IPS-15b (cell line): ENCODE measurements around the gene ERRFI1.
A peak's percentile ranks its signal among the peaks of the same experiment; 100 is the strongest.
"Not testable (repeated sequence)": the region's sequence is repeated elsewhere in the genome, so short reads cannot be mapped to it uniquely, and the experiment has no call there.

Experiments used
- H3K27me3 ChIP-seq: one replicate; pipeline ENCODE4 v1.6.1; 2013; ENCODE audit warnings: low read length; ENCODE audit not compliant: control insufficient read depth, insufficient read depth
- H3K36me3 ChIP-seq: one replicate; pipeline ENCODE4 v1.6.1; 2013; ENCODE audit warnings: low read length; ENCODE audit not compliant: control insufficient read depth, insufficient read depth
- H3K4me1 ChIP-seq: one replicate; pipeline ENCODE4 v1.6.1; 2013; ENCODE audit warnings: mild to moderate bottlenecking, low read length; ENCODE audit not compliant: control insufficient read depth, insufficient read depth
- H3K4me3 ChIP-seq: one replicate; pipeline ENCODE4 v1.5.1; 2013; ENCODE audit warnings: low read depth, low read length
- H3K9ac ChIP-seq: one replicate; pipeline ENCODE4 v1.6.1; 2013; ENCODE audit warnings: low read depth, mild to moderate bottlenecking, low read length
- H3K9me3 ChIP-seq: one replicate; pipeline ENCODE4 v1.6.1; 2013; ENCODE audit warnings: mild to moderate bottlenecking, low read length; ENCODE audit not compliant: control insufficient read depth, insufficient read depth

Gene ERRFI1

DNA sequence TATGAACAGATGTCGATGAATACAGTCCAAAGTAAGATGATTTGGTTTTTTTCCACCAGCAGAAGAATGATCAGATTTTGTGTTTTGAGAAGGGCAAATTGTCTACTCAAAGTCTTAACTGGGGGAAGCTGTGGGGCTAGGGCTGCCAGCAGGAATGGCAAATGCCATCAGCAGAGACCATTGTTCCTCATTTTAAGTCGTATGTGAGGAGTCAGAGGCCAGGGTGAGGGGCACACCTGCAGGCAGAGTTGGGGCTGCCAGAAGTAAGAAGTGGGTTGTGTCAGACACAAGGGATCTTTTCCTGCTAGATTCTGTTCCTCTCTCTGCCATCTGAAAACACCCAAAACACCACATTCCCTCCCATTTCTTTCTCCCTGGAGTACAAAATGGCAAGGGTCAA lies 55.9 kb downstream of the ERRFI1 start:
- Histone ChIP-seq H3K36me3 (peaks cover 33% of the 10 kb centered on the region), H3K4me1 (no peaks in the 10 kb centered on the region), H3K9ac (no peak overlapping the region), H3K4me3 (no peak overlapping the region), H3K27me3 (no peaks in the 10 kb centered on the region), H3K9me3 (no peaks in the 10 kb centered on the region)

DNA sequence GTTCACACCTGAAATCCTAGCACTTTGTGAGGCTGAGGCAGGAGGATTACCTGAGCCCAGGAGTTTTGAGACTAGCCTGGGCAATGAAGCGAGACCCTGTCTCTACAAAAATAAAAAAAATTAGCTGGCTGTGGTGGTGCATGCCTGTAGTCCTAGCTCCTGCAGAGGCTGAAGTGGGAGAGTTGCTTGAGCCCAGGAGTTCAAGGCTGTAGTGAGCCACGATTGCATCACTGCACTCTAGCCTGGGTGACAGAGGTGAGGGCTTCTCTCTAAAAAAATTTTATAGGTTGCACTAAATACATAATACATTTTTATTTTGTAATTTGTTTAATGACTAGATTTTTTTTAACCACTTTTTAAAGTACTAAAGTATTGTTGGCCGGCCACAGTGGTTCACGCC lies 58.5 kb downstream of the ERRFI1 start:
- no peak overlapping the region for H3K9ac ChIP-seq
- no peaks in the 10 kb centered on the region for H3K27me3 ChIP-seq
- H3K9me3 ChIP-seq: no peaks in the 10 kb centered on the region
- no peaks in the 10 kb centered on the region for H3K4me1 ChIP-seq
- peaks cover 41% of the 10 kb centered on the region for H3K36me3 ChIP-seq
- no peak overlapping the region for H3K4me3 ChIP-seq

DNA sequence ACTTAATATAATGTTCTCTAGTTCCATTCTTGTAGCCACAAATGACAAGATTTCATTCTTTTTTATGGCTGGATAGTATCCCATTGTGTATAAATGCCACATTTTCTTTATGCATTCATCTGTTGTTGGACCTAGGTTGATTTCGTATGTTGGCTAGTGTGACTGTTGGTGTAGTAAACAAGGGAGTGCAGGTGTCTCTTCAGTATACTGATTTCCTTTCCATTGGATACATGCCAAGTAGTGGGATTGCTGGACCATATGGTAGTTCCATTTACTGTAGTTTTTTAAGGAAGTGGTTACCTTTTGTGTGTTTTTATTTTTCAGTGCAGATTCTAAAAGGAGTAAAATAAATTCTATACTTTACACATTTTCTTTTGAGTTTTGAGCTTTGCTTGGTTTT lies 58.9 kb downstream of the ERRFI1 start:
- H3K36me3 ChIP-seq: peaks cover 40% of the 10 kb centered on the region

DNA sequence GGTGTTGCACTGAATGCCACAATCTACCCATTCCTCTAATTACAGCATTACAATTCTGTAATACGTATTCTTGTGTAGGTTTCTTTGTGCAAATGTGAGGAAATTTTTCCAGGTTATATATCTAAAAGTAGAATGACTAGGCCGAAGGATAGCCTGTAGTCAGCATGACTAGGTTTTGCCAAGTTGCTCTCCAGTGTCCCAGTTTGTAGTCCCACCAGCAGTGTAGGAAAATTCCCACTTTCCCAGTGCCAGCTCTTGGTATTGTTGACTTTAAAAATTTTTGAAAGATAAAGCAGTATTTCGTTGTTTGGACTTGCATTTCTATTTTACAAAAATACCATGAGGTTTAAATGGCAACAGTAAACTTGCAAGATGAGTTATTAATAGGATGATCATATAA lies 61.6 kb downstream of the ERRFI1 start:
- H3K4me3 ChIP-seq: no peak overlapping the region
- no peaks in the 10 kb centered on the region for H3K9me3 ChIP-seq
- H3K27me3 ChIP-seq: no peaks in the 10 kb centered on the region
- H3K4me1 ChIP-seq: no peaks in the 10 kb centered on the region
- H3K36me3 ChIP-seq: peaks cover 27% of the 10 kb centered on the region
- H3K9ac ChIP-seq: no peak overlapping the region

More for the DNA sequence above, 58.9 kb downstream of the ERRFI1 start:
- H3K9me3 ChIP-seq: no peaks in the 10 kb centered on the region
- no peaks in the 10 kb centered on the region for H3K27me3 ChIP-seq
- no peaks in the 10 kb centered on the region for H3K4me1 ChIP-seq
- no peak overlapping the region for H3K9ac ChIP-seq
- H3K4me3 ChIP-seq: no peak overlapping the region

- not testable (repeated sequence) for H3K27me3 ChIP-seq, H3K4me3 ChIP-seq, H3K9ac ChIP-seq, H3K9me3 ChIP-seq, H3K4me1 ChIP-seq
- H3K36me3 ChIP-seq: peaks cover 26% of the 10 kb centered on the region
Observed at GRCh38 chr1:7963841-7964240, 62.3 kb downstream of the ERRFI1 start.

- not testable (repeated sequence) for H3K4me3 ChIP-seq, H3K9ac ChIP-seq, H3K27me3 ChIP-seq, H3K9me3 ChIP-seq, H3K4me1 ChIP-seq
- peaks cover 22% of the 10 kb centered on the region for H3K36me3 ChIP-seq
Observed at GRCh38 chr1:7963378-7963730, 62.8 kb downstream of the ERRFI1 start.

GRCh38 chr1:7962636-7963377 lies 63.3 kb downstream of the ERRFI1 start:
- H3K36me3 ChIP-seq: peaks cover 22% of the 10 kb centered on the region
- no peaks in the 10 kb centered on the region for H3K4me1 ChIP-seq
- H3K9me3 ChIP-seq: no peaks in the 10 kb centered on the region
- peak overlapping the region; percentile 57 for H3K9ac ChIP-seq
- H3K4me3 ChIP-seq: peak overlapping the region; percentile 70
- no peaks in the 10 kb centered on the region for H3K27me3 ChIP-seq

DNA sequence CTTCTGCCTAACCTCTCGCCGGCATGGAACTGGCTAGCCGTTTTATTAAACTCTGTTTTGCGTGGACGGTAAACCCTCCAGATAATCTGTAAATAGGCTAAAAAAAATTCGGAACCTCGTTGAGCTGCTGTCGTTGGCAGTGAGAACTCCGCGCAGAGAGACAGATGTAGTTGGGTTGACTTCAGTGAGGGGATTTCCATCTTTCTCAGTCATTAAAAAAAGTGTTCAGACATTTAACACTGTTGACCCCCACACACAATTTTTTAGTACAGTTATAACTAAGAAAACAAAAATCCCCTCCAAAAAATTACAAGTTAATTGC lies 64.1 kb downstream of the ERRFI1 start:
- H3K9ac ChIP-seq: peak overlapping the region; percentile 57
- H3K4me1 ChIP-seq: no peaks in the 10 kb centered on the region
- H3K9me3 ChIP-seq: no peaks in the 10 kb centered on the region
- peaks cover 20% of the 10 kb centered on the region for H3K36me3 ChIP-seq
- no peaks in the 10 kb centered on the region for H3K27me3 ChIP-seq
- peak overlapping the region; percentile 70 for H3K4me3 ChIP-seq
